LoVo (cell line): ENCODE results near the gene FADS2.

Experiments
- DNase-seq: peaks from one replicate; pipeline ENCODE4 v3.0.0-alpha.2; 2016; ENCODE audit warnings: low spot score

Gene FADS2

DNA sequence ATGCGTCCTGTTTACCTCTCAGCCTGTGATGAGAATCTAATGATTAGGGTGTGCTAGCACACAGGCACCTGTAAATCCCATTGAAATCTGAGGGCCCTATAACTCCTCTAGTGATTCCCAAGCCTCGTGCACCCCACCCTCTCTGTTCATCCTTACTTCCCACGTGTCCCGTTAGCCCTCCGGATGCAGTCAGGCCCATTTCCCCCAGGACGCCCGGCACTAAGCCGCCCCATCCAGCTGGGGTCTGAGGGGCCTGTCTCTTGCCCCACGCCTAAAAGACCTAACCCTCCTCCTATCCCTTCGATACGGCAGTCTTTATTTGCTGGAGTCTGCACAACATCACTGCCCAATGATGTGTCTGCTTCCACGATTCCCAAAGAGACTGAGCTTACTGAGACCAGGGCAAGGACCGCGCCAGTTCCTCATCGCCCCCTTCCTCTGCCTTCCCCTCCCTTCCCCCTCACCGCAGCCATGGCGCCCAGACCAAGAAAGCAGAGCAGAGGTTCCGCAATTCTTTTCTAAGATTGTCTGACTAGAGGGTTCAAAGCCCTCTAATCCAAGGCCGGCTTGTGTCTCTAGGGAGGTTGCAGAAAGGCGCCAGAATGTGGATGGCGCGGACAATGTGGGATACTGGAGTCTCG lies 1.1 kb upstream of the FADS2 start:
- no peak for DNase-seq

DNA sequence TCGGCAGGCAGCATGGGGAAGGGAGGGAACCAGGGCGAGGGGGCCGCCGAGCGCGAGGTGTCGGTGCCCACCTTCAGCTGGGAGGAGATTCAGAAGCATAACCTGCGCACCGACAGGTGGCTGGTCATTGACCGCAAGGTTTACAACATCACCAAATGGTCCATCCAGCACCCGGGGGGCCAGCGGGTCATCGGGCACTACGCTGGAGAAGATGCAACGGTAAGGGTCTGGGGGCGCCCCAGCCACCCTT lies 204 bp downstream of the FADS2 start:
- no peak for DNase-seq

- no peak for DNase-seq
Measured at GRCh38 chr11:61828629-61829407, 718 bp downstream of the FADS2 start.

- DNase-seq: no peak
Measured at GRCh38 chr11:61829806-61830205, 1.7 kb downstream of the FADS2 start.

GRCh38 chr11:61830237-61831105 lies 2.4 kb downstream of the FADS2 start:
- no peak for DNase-seq

GRCh38 chr11:61832207-61832606 lies 4.1 kb downstream of the FADS2 start:
- no peak for DNase-seq

DNA sequence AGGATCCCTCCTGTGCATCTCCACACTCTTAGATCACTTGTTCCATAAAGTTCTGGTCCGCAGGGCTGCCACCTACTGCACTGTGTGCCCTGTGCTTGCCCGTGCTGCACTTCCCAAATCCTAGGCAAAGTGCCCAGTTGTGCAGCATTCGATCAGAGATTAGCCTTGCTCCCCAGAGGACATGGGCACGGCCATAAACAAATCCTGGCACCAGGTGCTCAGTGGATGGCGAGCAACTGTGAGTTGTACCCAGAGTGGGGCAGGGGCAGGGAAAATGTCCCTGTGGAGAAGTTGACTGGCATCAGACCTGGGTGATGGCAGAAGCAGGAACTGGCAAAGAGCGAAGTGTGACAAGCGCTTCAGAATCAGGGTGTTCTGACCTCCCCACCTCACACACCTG lies 4.7 kb downstream of the FADS2 start:
- no peak for DNase-seq

GRCh38 chr11:61833471-61833870 lies 5.4 kb downstream of the FADS2 start:
- no peak for DNase-seq

DNA sequence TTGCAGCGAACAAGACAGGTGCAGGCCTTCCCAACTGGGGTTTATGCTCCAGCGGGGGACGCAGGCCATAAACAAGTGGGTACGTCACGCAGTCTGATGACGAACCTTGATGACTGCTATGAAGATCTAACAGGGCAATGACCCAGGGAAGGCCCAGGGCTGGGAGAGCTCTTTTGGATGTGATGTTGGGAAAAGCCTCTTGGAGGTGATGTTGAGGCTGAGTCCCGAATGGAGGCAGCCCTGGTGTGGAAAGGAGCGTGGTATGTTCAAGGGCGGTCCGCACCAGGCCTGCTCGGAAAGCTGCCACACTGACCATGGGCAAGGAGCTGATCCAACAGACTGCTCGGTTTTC lies 5.8 kb downstream of the FADS2 start:
- no peak for DNase-seq

GRCh38 chr11:61834278-61835048 lies 6.4 kb downstream of the FADS2 start:
- no peak for DNase-seq

DNA sequence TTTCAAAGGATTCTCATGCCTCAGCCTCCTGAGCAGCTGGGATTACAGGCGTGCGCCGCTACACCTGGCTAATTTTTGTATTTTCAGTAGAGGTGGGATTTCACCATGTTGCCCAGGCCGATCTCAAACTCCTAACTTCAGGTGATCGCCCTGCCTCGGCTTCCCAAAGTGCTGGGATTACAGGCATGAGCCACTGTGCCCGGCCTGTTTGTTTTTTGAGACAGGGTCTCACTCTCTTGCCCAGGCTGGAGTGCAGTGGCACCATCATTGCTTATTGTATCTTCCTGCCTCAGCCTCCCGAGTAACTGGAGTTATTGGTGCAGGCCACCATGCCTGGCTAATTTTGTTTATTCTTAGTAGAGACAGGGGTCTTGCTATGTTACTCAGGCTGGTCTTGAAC lies 8.1 kb downstream of the FADS2 start:
- DNase-seq: no peak

- no peak for DNase-seq
Measured at GRCh38 chr11:61837411-61838005, 9.4 kb downstream of the FADS2 start.

- DNase-seq: no peak
Measured at GRCh38 chr11:61838501-61838900, 10.4 kb downstream of the FADS2 start.

GRCh38 chr11:61838921-61839320 lies 10.8 kb downstream of the FADS2 start:
- no peak for DNase-seq

- no peak for DNase-seq
Measured at GRCh38 chr11:61839742-61840141, 11.6 kb downstream of the FADS2 start.

- no peak for DNase-seq
Measured at GRCh38 chr11:61840371-61840770, 12.3 kb downstream of the FADS2 start.

GRCh38 chr11:61841636-61842527 lies 13.8 kb downstream of the FADS2 start:
- no peak for DNase-seq

DNA sequence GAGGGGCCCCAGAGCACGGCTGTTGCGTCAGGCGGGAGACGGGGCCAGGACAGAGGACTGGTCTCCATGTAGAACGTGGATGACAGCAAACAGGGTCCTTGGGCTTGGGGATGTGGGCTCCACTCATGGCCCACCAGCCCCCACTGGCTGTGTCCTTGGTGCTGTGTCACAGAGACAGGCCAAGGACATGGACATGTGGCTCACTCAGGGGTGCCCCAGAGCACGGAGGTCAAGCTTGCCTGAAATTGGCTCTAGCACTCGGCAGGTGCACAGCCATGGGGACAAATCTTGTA lies 14.4 kb downstream of the FADS2 start:
- no peak for DNase-seq

- no peak for DNase-seq
Measured at GRCh38 chr11:61844909-61845565, 16.9 kb downstream of the FADS2 start.

- DNase-seq: no peak
Measured at GRCh38 chr11:61846362-61847020, 18.4 kb downstream of the FADS2 start.
